Stimulated activated CD4-positive, alpha-beta T cell treated with anti-CD3 and anti-CD28 coated beads, Interleukin-1b, Interleukin-23, amount 100 ng/mL, for 48 hours (primary cell): ENCODE measurements around the gene ZBTB11.
"Not testable (repeated sequence)": the region's sequence is repeated elsewhere in the genome, so short reads cannot be mapped to it uniquely, and the experiment has no call there.

Experiments
- DNase-seq: peaks from one replicate; pipeline ENCODE4 v3.0.0-alpha.2; 2020

ZBTB11 gene

GRCh38 chr3:101617478-101617877 is 59.5 kb downstream of the ZBTB11 start:
- no peak for DNase-seq

GRCh38 chr3:101615525-101615924 is 61.4 kb downstream of the ZBTB11 start:
- no peak for DNase-seq

- DNase-seq = not testable (repeated sequence)
Observed at GRCh38 chr3:101613014-101613413, 63.9 kb downstream of the ZBTB11 start.

GRCh38 chr3:101611023-101611422 is 65.9 kb downstream of the ZBTB11 start:
- DNase-seq = no peak

- not testable (repeated sequence) for DNase-seq
Observed at GRCh38 chr3:101605398-101605797, 71.5 kb downstream of the ZBTB11 start.

GRCh38 chr3:101603184-101603583 is 73.7 kb downstream of the ZBTB11 start:
- no peak for DNase-seq

GRCh38 chr3:101602731-101603130 is 74.2 kb downstream of the ZBTB11 start:
- DNase-seq = no peak
